Progenitor cell of endocrine pancreas (in vitro differentiated cells): Measurements from ENCODE around the gene CA5B. TPM values are rescaled to one million over a fixed set of nuclear protein-coding genes. Genes with fewer than 3 reads are reported as not detected.

Experiments used
- DNase-seq: peaks from one replicate; pipeline ENCODE4 v3.0.0; 2021; ENCODE audit warnings: low spot score; ENCODE audit not compliant: unreplicated experiment
- H3K27ac Mint-ChIP-seq: 2 replicates; pipeline ENCODE4 v1.8.0; 2021; ENCODE audit warnings: mild to moderate bottlenecking, moderate library complexity, mixed read lengths
- H3K27me3 Mint-ChIP-seq: 2 replicates; pipeline ENCODE4 v1.8.0; 2021; ENCODE audit warnings: mixed read lengths
- H3K36me3 Mint-ChIP-seq: 2 replicates; pipeline ENCODE4 v1.8.0; 2022; ENCODE audit warnings: mixed read lengths; ENCODE audit not compliant: insufficient read depth
- H3K4me1 Mint-ChIP-seq: 2 replicates; pipeline ENCODE4 v1.8.0; 2021; ENCODE audit warnings: low read depth, mixed read lengths
- H3K4me3 Mint-ChIP-seq: 2 replicates; pipeline ENCODE4 v1.8.0; 2021; ENCODE audit warnings: low read depth, mild to moderate bottlenecking, moderate library complexity, mixed read lengths
- H3K9me3 Mint-ChIP-seq: 2 replicates; pipeline ENCODE4 v1.8.0; 2021; ENCODE audit warnings: low read depth, mixed read lengths
- total RNA-seq: library from RNA; stranded (reverse); gene quantifications from 2 replicates; pipeline ENCODE4 v1.2.1, GENCODE V29; 2021
- TF ChIP-seq, protein P1 (sequence below): fragments of 200-600 bp; sonication (generic); IDR thresholded peaks from one replicate; pipeline ENCODE4 v1.5.0; 2021; ENCODE audit warnings: antibody characterized with exemption, mild to moderate bottlenecking; ENCODE audit not compliant: unreplicated experiment

Gene CA5B
- total RNA-seq, 1 donor from 2014 or later, result 9.7 TPM

GRCh38 chrX:15813416-15813815, 75.3 kb downstream of the CA5B start:
- Mint-ChIP-seq H3K27ac (no peak overlapping the region), H3K27me3 (no peaks in the 10 kb centered on the region), H3K4me1 (no peaks in the 10 kb centered on the region), H3K9me3 (no peaks in the 10 kb centered on the region), H3K4me3 (no peak overlapping the region), H3K36me3 (peaks cover 24% of the 10 kb centered on the region)
- TF ChIP-seq, protein P1, sequence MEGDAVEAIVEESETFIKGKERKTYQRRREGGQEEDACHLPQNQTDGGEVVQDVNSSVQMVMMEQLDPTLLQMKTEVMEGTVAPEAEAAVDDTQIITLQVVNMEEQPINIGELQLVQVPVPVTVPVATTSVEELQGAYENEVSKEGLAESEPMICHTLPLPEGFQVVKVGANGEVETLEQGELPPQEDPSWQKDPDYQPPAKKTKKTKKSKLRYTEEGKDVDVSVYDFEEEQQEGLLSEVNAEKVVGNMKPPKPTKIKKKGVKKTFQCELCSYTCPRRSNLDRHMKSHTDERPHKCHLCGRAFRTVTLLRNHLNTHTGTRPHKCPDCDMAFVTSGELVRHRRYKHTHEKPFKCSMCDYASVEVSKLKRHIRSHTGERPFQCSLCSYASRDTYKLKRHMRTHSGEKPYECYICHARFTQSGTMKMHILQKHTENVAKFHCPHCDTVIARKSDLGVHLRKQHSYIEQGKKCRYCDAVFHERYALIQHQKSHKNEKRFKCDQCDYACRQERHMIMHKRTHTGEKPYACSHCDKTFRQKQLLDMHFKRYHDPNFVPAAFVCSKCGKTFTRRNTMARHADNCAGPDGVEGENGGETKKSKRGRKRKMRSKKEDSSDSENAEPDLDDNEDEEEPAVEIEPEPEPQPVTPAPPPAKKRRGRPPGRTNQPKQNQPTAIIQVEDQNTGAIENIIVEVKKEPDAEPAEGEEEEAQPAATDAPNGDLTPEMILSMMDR, result no peak
- DNase-seq, result no peak

- no peaks in the 10 kb centered on the region for H3K4me1 Mint-ChIP-seq
- no peaks in the 10 kb centered on the region for H3K9me3 Mint-ChIP-seq
- peaks cover 20% of the 10 kb centered on the region for H3K36me3 Mint-ChIP-seq
- peak overlapping the region; percentile 31 for H3K27ac Mint-ChIP-seq
- DNase-seq, result no peak
- no peaks in the 10 kb centered on the region for H3K27me3 Mint-ChIP-seq
- no peak overlapping the region for H3K4me3 Mint-ChIP-seq
- TF ChIP-seq, protein P1, result no peak
Observed at GRCh38 chrX:15814771-15815365, 76.8 kb downstream of the CA5B start.

DNA sequence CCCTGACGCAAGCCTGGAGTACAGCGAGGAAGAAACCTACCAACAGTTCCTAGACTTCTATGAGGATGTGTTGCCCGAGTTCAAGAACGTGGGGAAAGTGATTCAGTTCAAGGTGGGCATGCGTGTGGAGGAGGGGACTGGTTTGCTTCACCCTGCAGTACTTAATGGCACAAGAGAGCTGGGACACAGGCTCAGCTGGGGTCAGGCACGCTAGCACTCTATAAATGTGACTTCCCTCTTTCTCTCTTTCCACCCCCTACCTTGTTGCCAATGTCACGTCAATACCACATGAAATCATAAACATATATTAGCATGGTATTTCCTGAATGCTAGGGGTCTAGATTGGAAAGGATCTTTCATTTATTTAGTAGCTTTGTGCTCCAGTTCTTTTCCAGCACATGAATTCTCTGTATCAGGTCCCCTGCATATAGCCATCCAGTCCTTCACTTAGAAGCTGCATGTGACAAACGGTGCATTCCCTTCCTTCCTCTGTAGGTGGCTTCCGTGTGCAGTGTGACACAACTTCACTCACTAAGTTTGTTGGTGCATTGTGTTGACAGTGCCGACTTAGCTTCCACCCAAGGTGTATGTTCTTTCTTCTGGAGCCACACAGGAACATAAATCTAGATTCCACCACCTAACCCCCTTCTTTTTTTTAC, 77.8 kb downstream of the CA5B start:
- Mint-ChIP-seq H3K36me3 (peaks cover 20% of the 10 kb centered on the region), H3K9me3 (no peaks in the 10 kb centered on the region), H3K27ac (peak overlapping the region; percentile 16), H3K4me3 (no peak overlapping the region), H3K27me3 (no peaks in the 10 kb centered on the region), H3K4me1 (no peaks in the 10 kb centered on the region)
- TF ChIP-seq, protein P1, result peak; percentile 62
- DNase-seq, result no peak

DNA sequence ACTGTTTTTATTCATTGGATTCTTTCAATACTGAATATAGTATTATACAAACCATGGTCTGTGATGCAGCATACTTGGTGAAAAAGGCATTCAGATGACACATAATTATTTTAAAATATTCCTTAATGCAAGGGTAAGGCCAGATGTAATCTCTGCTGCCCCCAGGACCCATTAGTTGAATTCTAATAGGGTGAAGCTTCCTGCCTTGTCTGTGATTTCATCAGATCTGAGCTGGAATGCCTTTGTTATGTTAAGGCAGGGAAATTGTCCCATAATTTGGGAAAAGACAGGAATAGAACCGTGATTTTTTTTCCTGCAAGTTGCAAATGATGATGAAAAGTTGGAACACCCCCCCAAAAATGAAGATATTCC, 78.4 kb downstream of the CA5B start:
- no peaks in the 10 kb centered on the region for H3K9me3 Mint-ChIP-seq
- peaks cover 23% of the 10 kb centered on the region for H3K36me3 Mint-ChIP-seq
- TF ChIP-seq, protein P1, result peak; percentile 16
- no peak overlapping the region for H3K4me3 Mint-ChIP-seq
- no peaks in the 10 kb centered on the region for H3K4me1 Mint-ChIP-seq
- peak overlapping the region; percentile 16 for H3K27ac Mint-ChIP-seq
- no peaks in the 10 kb centered on the region for H3K27me3 Mint-ChIP-seq
- DNase-seq, result no peak

- H3K4me1 Mint-ChIP-seq, result no peaks in the 10 kb centered on the region
- H3K27ac Mint-ChIP-seq, result no peak overlapping the region
- H3K9me3 Mint-ChIP-seq, result no peaks in the 10 kb centered on the region
- no peak for DNase-seq
- no peaks in the 10 kb centered on the region for H3K27me3 Mint-ChIP-seq
- TF ChIP-seq, protein P1, result no peak
- H3K36me3 Mint-ChIP-seq, result peaks cover 22% of the 10 kb centered on the region
- no peak overlapping the region for H3K4me3 Mint-ChIP-seq
Observed at GRCh38 chrX:15816886-15817285, 78.8 kb downstream of the CA5B start.
